NCI-H526 (cell line): ENCODE results near the gene BFSP2.
"Not testable (repeated sequence)": the region's sequence is repeated elsewhere in the genome, so short reads cannot be mapped to it uniquely, and the experiment has no call there.

Experiments
- DNase-seq, 2 experiments: peaks; one replicate each; lab custom pipeline; 2025; lab: John Stamatoyannopoulos, UW

BFSP2 gene

DNA sequence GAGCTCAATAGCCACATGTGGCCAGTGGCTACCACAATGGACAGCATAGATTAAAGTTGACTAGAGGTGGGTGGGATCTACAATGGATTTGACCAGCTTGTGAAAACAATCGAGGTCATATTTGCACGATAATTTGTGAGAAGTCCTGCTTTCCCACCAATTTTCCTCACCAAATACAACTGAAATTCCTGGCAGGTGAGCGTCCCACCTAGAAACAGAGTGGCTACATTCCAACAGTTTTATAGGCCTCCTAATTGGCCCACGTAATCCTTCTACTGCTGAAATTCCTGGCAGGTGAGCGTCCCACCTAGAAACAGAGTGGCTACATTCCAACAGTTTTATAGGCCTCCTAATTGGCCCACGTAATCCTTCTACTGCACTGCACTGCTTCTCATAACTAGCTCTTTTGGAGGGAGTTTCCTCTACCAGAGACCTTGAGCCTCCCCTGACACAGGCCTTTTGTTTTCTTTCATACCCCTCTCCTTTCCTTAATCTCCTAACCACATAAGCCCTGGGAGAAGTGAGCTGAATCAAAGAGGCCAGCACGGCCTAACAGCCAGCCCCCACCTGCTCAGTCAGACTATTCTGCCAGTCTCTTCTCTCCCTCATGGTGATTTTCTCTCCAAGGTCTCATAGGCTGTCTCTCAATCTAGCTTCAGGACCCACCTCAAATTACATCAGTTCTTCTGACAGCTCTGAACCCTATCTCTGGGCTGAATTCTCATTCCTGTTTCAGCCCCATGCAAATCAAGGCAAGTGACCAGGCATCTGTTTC lies 80.2 kb downstream of the BFSP2 start:
- no peak for DNase-seq

GRCh38 chr3:133482474-133482873 lies 82.6 kb downstream of the BFSP2 start:
- DNase-seq: not testable (repeated sequence)

- DNase-seq: no peak
Observed at GRCh38 chr3:133486658-133487057, 86.8 kb downstream of the BFSP2 start.

GRCh38 chr3:133487204-133487603 lies 87.3 kb downstream of the BFSP2 start:
- no peak for DNase-seq

GRCh38 chr3:133487920-133488540 lies 88.2 kb downstream of the BFSP2 start:
- no peak for DNase-seq

DNA sequence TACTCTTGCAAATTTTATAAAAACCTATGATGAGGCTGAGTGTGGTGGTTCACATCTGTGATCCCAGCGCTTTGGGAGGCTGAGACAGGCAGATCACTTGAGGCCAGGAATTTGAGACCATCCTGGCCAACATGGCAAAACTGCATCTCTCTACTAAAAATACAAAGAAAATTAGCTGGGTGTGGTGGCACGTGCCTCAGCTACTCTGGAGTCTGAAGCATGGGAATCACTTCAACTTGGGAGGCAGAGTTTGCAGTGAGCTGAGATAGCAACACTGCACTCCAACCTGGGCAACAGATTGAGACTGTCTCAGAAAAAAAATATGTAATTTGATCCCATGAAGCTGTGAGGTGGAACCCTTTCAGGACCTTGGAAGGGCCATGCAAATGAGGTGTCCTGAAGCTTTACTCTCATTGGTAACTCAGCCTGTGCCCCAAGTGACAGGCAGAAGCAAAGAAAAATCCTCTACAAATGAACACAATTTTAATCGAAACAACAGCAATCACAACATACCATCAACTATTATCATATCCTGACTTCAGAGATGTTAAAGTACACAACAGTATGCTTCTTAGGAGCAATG lies 89.0 kb downstream of the BFSP2 start:
- peak in 1 of 2 experiments; percentile 55 for DNase-seq

DNA sequence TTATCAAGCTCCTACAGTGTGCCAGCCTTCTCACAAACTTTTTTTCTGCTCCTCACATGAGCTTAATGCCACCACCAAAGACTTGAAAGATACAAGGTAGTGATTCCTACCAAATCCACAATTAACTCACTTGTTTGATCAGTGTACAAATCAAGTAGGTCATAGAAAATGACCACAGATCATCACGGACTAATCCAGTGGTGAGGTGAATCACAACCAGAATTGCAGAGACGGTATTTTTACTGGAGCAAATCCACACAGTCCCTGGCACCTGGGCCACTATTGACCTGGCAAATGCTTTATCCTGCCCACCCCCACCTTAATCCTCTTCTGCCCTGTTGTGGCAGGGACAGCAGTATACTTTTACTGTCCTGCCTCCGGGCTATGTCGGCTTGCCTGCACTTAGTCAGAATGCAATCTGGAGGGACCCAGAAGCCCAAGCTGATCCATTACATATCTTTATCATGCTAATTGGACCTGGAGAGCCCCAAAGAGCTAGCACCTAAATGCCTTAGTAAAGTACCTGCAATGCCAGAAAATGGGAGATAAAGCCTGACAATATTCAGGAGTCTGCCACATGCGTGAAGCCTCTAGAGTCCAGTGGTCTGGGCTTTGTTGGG lies 89.7 kb downstream of the BFSP2 start:
- no peak for DNase-seq

GRCh38 chr3:133490468-133491351 lies 90.9 kb downstream of the BFSP2 start:
- DNase-seq: no peak

DNA sequence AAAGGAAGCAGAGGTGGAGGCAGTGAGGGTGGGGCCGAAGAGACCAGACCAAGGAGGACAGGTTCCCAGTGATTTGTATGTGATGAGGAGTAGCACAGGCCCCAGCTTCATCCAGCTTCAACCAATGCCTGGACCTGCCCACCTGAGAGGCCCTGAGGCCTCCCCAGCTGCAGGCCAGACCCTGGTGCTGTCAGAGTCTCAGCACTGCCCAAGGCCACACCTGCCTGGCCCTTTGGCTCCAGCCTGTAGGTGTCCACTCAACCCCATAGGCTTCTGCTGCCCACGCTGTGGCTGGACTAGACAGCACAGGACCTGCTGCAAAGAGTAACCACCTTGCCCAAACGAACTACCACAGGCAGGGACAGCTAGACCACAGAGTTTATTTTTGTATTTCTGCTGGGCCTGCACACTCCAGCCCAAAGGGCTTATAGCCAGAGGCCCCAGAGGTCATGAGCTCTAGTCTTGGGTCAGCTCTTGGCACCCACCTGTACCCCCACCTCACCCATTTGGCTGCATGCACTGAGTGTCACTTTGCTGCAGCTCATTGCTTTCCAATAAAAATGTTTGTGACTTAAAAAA lies 91.7 kb downstream of the BFSP2 start:
- DNase-seq: no peak

DNA sequence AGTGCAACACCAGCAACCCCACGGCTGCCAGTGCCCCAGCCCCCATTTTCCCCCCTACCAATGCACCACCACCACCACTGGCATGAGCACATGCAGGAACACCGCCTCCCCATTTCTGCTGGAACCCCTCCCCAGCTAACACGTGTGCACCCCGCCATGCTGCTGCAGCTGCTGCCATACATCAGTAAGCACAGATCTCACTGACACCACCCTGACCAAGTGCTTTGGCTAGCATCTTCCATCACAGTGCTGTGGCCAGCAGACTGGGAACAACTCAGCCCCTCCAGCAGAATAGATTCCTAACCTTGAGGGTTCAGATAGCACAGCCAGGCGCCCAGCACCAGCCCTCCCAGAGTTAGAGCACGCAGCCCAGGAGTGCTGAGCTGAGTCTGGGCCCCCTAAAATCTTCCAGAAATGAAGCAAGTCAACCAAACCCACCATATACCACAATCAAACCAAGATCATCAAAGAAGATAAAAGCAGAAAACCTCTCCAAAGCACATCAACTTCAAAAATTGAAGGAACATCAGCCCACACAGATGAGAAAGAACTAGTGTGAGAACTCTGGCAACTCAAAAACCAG lies 92.4 kb downstream of the BFSP2 start:
- DNase-seq: no peak

DNA sequence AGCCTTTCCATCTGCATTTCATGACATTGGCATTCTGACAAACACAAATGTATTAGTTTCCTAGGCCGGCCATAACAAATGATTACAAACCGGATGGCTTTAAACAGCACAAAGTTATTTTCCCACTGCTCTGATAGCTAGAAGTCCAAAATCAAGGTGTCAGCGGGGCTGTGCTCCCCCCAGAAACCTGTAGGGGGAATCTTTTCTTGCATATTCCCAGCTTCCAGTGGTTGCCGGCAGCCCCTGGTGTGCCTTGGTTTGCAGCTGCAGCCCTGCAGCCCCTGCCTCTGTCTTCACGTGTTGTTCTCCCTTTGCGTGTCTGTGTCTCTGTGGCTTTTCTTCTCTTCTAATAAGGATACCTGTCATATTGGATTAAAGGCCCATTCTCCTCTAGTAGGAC lies 94.6 kb downstream of the BFSP2 start:
- peak in 1 of 2 experiments; percentile 8 for DNase-seq

DNA sequence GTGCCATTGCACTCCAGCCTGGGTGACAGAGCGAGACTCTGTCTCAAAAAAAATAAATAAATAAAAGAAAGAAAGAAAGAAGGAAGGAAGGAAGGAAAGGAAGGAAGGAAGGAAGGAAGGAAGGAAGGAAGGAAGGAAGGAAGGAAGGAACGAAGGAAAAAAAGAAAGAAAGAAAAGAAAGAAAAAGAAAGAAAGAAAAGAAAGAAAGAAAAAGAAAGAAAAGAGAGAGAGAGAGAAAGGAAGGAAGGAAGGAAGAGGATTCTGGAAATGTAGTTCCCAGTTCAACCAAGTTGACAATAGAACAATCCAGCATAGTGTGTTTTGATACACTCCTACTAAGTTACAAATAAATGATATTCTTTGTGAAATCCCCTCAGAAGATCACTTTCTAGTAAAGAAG lies 102.7 kb downstream of the BFSP2 start:
- DNase-seq: not testable (repeated sequence)

DNA sequence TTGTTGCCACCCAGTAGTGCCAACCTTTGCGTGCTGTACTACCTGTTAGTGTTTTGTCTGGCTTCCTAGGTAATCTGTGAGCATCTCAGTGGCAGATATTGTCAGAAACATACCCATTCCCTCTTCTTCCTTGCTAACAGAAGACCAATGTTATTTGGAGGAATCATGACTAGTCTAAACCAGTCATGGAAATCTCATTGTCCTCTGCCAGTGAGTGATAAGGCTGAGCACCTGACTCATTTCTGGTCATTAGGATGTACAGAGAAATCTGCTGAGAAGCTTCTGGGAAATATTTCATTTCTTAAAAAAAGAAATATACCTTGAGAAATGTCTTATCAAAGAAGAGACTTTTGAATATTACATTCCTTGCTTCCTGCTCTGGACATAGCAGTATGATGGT lies 103.6 kb downstream of the BFSP2 start:
- DNase-seq: no peak

- no peak for DNase-seq
Observed at GRCh38 chr3:133504736-133505135, 104.9 kb downstream of the BFSP2 start.

- no peak for DNase-seq
Observed at GRCh38 chr3:133505813-133506212, 106.0 kb downstream of the BFSP2 start.

- DNase-seq: no peak
Observed at GRCh38 chr3:133506215-133506901, 106.5 kb downstream of the BFSP2 start.

- DNase-seq: no peak
Observed at GRCh38 chr3:133509488-133509887, 109.6 kb downstream of the BFSP2 start.

DNA sequence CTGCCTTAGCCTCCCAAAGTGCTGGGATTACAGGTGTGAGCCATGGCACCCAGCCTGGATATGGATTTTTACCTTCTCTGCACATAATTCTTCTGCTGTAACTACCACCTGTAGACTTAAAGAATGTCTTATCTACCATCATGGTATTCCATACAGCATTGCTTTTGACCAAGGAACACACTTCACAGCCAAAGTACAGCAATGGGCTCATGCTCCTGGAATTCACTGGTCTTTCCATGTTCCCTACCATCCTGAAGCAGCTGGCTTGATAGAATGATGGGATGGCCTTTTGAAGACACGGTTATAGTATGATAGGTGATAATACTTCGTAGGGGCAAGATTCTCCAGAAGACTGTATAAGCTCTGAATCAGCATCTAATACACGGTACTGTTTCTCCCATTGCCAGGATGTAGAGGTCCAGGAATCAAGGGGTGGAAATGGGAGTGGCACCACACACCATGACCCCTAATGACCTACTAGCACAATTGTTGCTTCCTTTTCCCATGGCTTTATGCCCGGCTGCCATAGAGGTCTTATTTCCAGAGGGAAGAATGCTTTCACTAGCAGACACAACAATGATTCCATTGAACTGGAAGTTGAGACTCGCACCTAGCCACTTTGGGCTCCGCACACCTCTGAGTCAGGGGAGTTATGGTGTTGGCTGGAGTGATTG lies 112.7 kb downstream of the BFSP2 start:
- no peak for DNase-seq

- DNase-seq: peak; percentile 85 to 90
Observed at GRCh38 chr3:133514418-133514817, 114.6 kb downstream of the BFSP2 start.

GRCh38 chr3:133515127-133515526 lies 115.3 kb downstream of the BFSP2 start:
- DNase-seq: no peak
